K562 (cell line): Measurements from ENCODE around the gene CARM1. TPM values are rescaled to one million over a fixed set of nuclear protein-coding genes. Genes with fewer than 3 reads are reported as not detected.

Experiments used
- CHD2 ChIP-seq: IDR thresholded peaks from 2 replicates; pipeline ENCODE4 v1.6.1; 2011; ENCODE audit warnings: low read depth, low read length
- DACH1 ChIP-seq: fragments of 450-650 bp; IDR thresholded peaks from 2 replicates; pipeline ENCODE4 v1.6.1; 2018; ENCODE audit not compliant: partially characterized antibody
- ETV6 ChIP-seq, 3 experiments: fragments of 150-350 bp in 1 of 3; sonication (generic) in 1 of 3; formaldehyde crosslinking in 1 of 3; IDR thresholded peaks; 2 replicates each; pipeline versions ENCODE4 v1.6.1 to v1.8.0; 2014 to 2022; ENCODE audit warnings: borderline replicate concordance in 2 of 3, low read depth in 2 of 3, antibody characterized with exemption in 1 of 3, low read length in 1 of 3, mild to moderate bottlenecking in 1 of 3, missing genetic modification reagents in 1 of 3
- FOXM1 ChIP-seq, 2 experiments: fragments of 450-650 bp in 1 of 2; sonication (generic) in 1 of 2; formaldehyde crosslinking in 1 of 2; IDR thresholded peaks; 2 replicates each; pipeline versions ENCODE4 v1.6.1 to v1.9.0; 2017 to 2022; ENCODE audit warnings: low read depth in 2 of 2, mild to moderate bottlenecking in 2 of 2, missing genetic modification reagents in 1 of 2, moderate library complexity in 1 of 2
- KLF13 ChIP-seq: fragments of 450-650 bp; IDR thresholded peaks from 2 replicates; pipeline ENCODE4 v1.6.1; 2016; ENCODE audit warnings: missing genetic modification characterization, low read depth, mild to moderate bottlenecking, missing compliant biosample characterization, moderate library complexity, borderline replicate concordance
- MAFK ChIP-seq: IDR thresholded peaks from 2 replicates; pipeline ENCODE4 v1.6.1; 2011; ENCODE audit warnings: low read length, improper control_type of control experiment
- NCOA2 ChIP-seq, 2 experiments: fragments of 450-650 bp; IDR thresholded peaks; 2 replicates each; pipeline ENCODE4 v1.6.1; 2018; ENCODE audit warnings: mild to moderate bottlenecking in 2 of 2, moderate library complexity in 1 of 2; ENCODE audit not compliant: partially characterized antibody in 2 of 2
- NEUROD1 ChIP-seq: fragments of 150-350 bp; IDR thresholded peaks from 2 replicates; pipeline ENCODE4 v1.6.1; 2014; ENCODE audit warnings: borderline replicate concordance, low read length, low read depth; ENCODE audit not compliant: partially characterized antibody
- PHF20 ChIP-seq: fragments of 450-650 bp; IDR thresholded peaks from 2 replicates; pipeline ENCODE4 v1.6.1; 2018; ENCODE audit not compliant: partially characterized antibody
- PRMT5 ChIP-seq: sonication (generic); formaldehyde crosslinking; IDR thresholded peaks from 2 replicates; pipeline ENCODE4 v1.5.0; 2020; ENCODE audit warnings: missing genetic modification reagents
- SREBF1 ChIP-seq: fragments of 150-350 bp; IDR thresholded peaks from 2 replicates; pipeline ENCODE4 v1.6.1; 2014; ENCODE audit warnings: antibody characterized with exemption, low read depth, low read length, borderline replicate concordance
- ZC3H11A ChIP-seq: IDR thresholded peaks from 2 replicates; pipeline ENCODE4 v1.6.1; 2012; ENCODE audit warnings: low read depth, low read length, improper control_type of control experiment
- polyA plus RNA-seq, 8 experiments: library from polyadenylated mRNA; depleted of rRNA in 4 of 8; stranded (reverse) in 5 of 8; unstranded in 3 of 8; fragments of >200 nt; fragmentation: Nextera tagmentation in 2 of 8; fragmentation: Illumina TruSeq in 1 of 8; extraction: Ambion mirVana in 2 of 8; extraction: Trizol in 1 of 8; gene quantifications; 2 replicates each; pipeline versions ENCODE4 v1.2.1 to v1.2.3, GENCODE V29; 2011 to 2014; ENCODE audit warnings: inconsistent platforms in 1 of 8, missing spikeins in 1 of 8
- total RNA-seq, 7 experiments: library from RNA; depleted of rRNA in 6 of 7; stranded (reverse); fragments of >200 nt in 6 of 7; fragmentation: Illumina TruSeq in 2 of 7; extraction: Trizol in 2 of 7; gene quantifications; 2 replicates each; pipeline versions ENCODE4 v1.2.1 to v1.2.3, GENCODE V29; 2011 to 2021; ENCODE audit warnings: low replicate concordance in 1 of 7
- TF ChIP-seq, protein P1 (sequence below): fragments of 450-650 bp; IDR thresholded peaks from 2 replicates; pipeline ENCODE4 v1.6.1; 2016; ENCODE audit warnings: missing biosample characterization, missing genetic modification characterization
- TF ChIP-seq, protein P2 (sequence below): IDR thresholded peaks from 2 replicates; pipeline ENCODE4 v1.6.1; 2016; ENCODE audit warnings: missing genetic modification characterization, missing compliant biosample characterization
- TF ChIP-seq, protein P3 (sequence below): fragments of 250-450 bp; sonication (Bioruptor Pico); IDR thresholded peaks from 2 replicates; pipeline ENCODE4 v1.5.0; 2020; ENCODE audit warnings: mild to moderate bottlenecking, borderline replicate concordance
- TF ChIP-seq, protein P4 (sequence below): fragments of 250-450 bp; sonication (Bioruptor Pico); IDR thresholded peaks from 2 replicates; pipeline ENCODE4 v1.8.0; 2022; ENCODE audit warnings: moderate library complexity, mild to moderate bottlenecking, inconsistent platforms
- TF ChIP-seq, protein P5 (sequence below): fragments of 200-800 bp; sonication (Bioruptor generic); IDR thresholded peaks from 2 replicates; pipeline ENCODE4 v1.6.1; 2017; ENCODE audit warnings: missing genetic modification characterization, missing compliant biosample characterization

Gene CARM1
- total and polyA plus RNA-seq, 9 of the 15 experiments (the other 6 are each of a cell fraction or from before 2014, with no cell fraction given): 0.36 to 86.0 (median 29.7) TPM

DNA sequence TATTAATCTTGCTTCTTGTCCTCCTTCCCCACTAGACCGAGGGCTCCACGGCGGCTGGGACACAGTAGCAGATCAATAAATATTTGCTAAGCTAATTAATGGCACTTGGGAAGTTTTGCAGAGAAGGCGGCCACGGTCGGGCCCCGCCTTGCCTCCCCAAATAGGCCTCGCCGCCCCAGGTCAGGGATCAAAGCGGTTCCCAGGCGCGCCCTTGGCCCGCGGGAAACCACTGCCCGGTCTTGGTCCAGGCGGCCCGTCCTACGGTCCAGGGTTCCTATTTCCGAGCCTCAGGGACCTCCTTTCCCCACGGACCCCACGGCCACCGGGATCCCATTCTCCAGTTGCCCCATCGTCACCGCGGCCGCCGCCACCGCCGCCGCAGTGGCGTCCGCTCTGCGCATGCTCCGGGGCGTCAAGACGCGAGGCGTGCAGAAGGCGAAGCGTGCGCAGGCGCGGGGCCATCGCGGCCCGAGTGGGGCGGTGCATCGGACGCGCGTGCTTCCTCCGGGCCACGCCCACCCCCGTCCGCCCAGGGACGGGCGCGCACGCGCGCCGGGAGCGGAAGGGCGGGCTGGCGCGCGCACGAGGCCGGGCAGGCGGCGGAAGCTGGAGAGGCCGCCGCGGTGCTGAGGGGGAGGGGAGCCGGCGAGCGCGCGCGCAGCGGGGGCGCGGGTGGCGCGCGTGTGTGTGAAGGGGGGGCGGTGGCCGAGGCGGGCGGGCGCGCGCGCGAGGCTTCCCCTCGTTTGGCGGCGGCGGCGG, 89.1 kb downstream of the CARM1 start, which contains the start of gene SMARCA4 (continued):
- TF ChIP-seq, protein P1, sequence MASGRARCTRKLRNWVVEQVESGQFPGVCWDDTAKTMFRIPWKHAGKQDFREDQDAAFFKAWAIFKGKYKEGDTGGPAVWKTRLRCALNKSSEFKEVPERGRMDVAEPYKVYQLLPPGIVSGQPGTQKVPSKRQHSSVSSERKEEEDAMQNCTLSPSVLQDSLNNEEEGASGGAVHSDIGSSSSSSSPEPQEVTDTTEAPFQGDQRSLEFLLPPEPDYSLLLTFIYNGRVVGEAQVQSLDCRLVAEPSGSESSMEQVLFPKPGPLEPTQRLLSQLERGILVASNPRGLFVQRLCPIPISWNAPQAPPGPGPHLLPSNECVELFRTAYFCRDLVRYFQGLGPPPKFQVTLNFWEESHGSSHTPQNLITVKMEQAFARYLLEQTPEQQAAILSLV (tag): no peak
- TF ChIP-seq, protein P2, sequence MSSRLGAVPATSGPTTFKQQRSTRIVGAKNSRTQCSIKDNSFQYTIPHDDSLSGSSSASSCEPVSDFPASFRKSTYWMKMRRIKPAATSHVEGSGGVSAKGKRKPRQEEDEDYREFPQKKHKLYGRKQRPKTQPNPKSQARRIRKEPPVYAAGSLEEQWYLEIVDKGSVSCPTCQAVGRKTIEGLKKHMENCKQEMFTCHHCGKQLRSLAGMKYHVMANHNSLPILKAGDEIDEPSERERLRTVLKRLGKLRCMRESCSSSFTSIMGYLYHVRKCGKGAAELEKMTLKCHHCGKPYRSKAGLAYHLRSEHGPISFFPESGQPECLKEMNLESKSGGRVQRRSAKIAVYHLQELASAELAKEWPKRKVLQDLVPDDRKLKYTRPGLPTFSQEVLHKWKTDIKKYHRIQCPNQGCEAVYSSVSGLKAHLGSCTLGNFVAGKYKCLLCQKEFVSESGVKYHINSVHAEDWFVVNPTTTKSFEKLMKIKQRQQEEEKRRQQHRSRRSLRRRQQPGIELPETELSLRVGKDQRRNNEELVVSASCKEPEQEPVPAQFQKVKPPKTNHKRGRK (tag): no peak
- TF ChIP-seq ZC3H11A (no peak), DACH1 (no peak), ETV6 (IDR thresholded peaks at IDR 0.05; ENCODE audit: borderline replicate concordance in 1 of 2, low read depth in 2 of 2, low read length in 1 of 2) (no peak), ETV6 (CRISPR knock-in tag; IDR thresholded peaks at IDR 0.05; ENCODE audit: borderline replicate concordance) (no peak; the same call in 1 of the 2 replicates), PRMT5 (no peak), FOXM1 (IDR thresholded peaks at IDR 0.05; ENCODE audit: low read depth) (no peak), FOXM1 (CRISPR knock-in tag; IDR thresholded peaks at IDR 0.05; ENCODE audit: low read depth) (0 out of 2 replicates have a peak, but pooled peaks have one; percentile 49), NEUROD1 (no peak), SREBF1 (no peak), PHF20 (peak; percentile 90), MAFK (no peak), KLF13 (tag) (peak; percentile 87), CHD2 (no peak), NCOA2 (IDR thresholded peaks at IDR 0.05; ENCODE audit: partially characterized antibody in 2 of 2) (no peak)
- TF ChIP-seq, protein P3, sequence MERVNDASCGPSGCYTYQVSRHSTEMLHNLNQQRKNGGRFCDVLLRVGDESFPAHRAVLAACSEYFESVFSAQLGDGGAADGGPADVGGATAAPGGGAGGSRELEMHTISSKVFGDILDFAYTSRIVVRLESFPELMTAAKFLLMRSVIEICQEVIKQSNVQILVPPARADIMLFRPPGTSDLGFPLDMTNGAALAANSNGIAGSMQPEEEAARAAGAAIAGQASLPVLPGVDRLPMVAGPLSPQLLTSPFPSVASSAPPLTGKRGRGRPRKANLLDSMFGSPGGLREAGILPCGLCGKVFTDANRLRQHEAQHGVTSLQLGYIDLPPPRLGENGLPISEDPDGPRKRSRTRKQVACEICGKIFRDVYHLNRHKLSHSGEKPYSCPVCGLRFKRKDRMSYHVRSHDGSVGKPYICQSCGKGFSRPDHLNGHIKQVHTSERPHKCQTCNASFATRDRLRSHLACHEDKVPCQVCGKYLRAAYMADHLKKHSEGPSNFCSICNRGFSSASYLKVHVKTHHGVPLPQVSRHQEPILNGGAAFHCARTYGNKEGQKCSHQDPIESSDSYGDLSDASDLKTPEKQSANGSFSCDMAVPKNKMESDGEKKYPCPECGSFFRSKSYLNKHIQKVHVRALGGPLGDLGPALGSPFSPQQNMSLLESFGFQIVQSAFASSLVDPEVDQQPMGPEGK (CRISPR knock-in tag): no peak
- TF ChIP-seq, protein P4, sequence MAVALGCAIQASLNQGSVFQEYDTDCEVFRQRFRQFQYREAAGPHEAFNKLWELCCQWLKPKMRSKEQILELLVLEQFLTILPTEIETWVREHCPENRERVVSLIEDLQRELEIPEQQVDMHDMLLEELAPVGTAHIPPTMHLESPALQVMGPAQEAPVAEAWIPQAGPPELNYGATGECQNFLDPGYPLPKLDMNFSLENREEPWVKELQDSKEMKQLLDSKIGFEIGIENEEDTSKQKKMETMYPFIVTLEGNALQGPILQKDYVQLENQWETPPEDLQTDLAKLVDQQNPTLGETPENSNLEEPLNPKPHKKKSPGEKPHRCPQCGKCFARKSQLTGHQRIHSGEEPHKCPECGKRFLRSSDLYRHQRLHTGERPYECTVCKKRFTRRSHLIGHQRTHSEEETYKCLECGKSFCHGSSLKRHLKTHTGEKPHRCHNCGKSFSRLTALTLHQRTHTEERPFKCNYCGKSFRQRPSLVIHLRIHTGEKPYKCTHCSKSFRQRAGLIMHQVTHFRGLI: peak; percentile 73; the same call in 1 of the 2 replicates
- TF ChIP-seq, protein P5, sequence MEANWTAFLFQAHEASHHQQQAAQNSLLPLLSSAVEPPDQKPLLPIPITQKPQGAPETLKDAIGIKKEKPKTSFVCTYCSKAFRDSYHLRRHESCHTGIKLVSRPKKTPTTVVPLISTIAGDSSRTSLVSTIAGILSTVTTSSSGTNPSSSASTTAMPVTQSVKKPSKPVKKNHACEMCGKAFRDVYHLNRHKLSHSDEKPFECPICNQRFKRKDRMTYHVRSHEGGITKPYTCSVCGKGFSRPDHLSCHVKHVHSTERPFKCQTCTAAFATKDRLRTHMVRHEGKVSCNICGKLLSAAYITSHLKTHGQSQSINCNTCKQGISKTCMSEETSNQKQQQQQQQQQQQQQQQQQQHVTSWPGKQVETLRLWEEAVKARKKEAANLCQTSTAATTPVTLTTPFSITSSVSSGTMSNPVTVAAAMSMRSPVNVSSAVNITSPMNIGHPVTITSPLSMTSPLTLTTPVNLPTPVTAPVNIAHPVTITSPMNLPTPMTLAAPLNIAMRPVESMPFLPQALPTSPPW: peak; percentile 100
